Left lung (tissue), 10 donors: ENCODE results near the gene ZHX3. TPM values are rescaled to one million over a fixed set of nuclear protein-coding genes. Genes with fewer than 3 reads are reported as not detected.

ENCODE experiments used
- ATAC-seq: fragments of 200-7000 bp; cut with Tn5 transposase; one replicate; pipeline ENCODE4 v1.9.1; 2020; ENCODE audit warnings: moderate library complexity
- DNase-seq, 4 donors: peaks; one replicate each; pipeline ENCODE4 v3.0.0-alpha.2; 2013 to 2020
- H3K27ac ChIP-seq, 2 donors: fragments of 200-600 bp; sonication (generic) in 1 of 2; one replicate each; pipeline versions ENCODE4 v1.5.0 to v1.8.0; 2020 to 2021
- H3K27me3 ChIP-seq, 2 donors: fragments of 200-600 bp; sonication (generic) in 1 of 2; one replicate each; pipeline versions ENCODE4 v1.5.0 to v1.8.0; 2020 to 2021
- H3K36me3 ChIP-seq, 2 donors: fragments of 200-600 bp; sonication (generic) in 1 of 2; one replicate each; pipeline versions ENCODE4 v1.5.0 to v1.8.0; 2020 to 2021
- H3K4me1 ChIP-seq, 2 donors: fragments of 200-600 bp; one replicate each; pipeline ENCODE4 v1.8.0; 2021
- H3K4me3 ChIP-seq, 2 donors: fragments of 200-600 bp; sonication (generic) in 1 of 2; one replicate each; pipeline versions ENCODE4 v1.5.0 to v1.8.0; 2020 to 2021; ENCODE audit warnings: mild to moderate bottlenecking in 1 of 2
- H3K9me3 ChIP-seq, 2 donors: fragments of 200-600 bp; sonication (generic) in 1 of 2; one replicate each; pipeline versions ENCODE4 v1.5.0 to v1.8.0; 2020 to 2021
- intact Hi-C, 2 donors: fragments of 100-400 bp; cut with DNase I; formaldehyde crosslinking; loops; one replicate each; pipeline versions ENCODE4 v1.11.2 to v1.14.2; 2022
- polyA plus RNA-seq, 6 donors: library from polyadenylated mRNA; unstranded; fragments of 120-200 nt; gene quantifications; one replicate each; pipeline ENCODE4 v1.2.1, GENCODE V29; 2013; ENCODE audit not compliant: insufficient read length in 6 of 6
- total RNA-seq, 2 donors: library from RNA; stranded (reverse); fragmentation: NEBNext Ultra II Directional; extraction: Animal tissue kit (Norgen Biotek cat#: 25700); gene quantifications; one replicate each; pipeline ENCODE4 v1.2.1, GENCODE V29; 2021
- TF ChIP-seq, protein P1 (sequence below), 2 donors: fragments of 200-600 bp; sonication (generic) in 1 of 2; IDR thresholded peaks; one replicate each; pipeline versions ENCODE4 v1.5.0 to v1.8.0; 2021; ENCODE audit warnings: antibody characterized with exemption in 2 of 2
- donor health status: DM: no; HTN: yes; CAD: no.
- donor health status: DM: no; HTN: no; CAD: no.

Gene ZHX3
- total and polyA plus RNA-seq, 8 donors: 8.1 to 47.9 (median 11.2) TPM

DNA sequence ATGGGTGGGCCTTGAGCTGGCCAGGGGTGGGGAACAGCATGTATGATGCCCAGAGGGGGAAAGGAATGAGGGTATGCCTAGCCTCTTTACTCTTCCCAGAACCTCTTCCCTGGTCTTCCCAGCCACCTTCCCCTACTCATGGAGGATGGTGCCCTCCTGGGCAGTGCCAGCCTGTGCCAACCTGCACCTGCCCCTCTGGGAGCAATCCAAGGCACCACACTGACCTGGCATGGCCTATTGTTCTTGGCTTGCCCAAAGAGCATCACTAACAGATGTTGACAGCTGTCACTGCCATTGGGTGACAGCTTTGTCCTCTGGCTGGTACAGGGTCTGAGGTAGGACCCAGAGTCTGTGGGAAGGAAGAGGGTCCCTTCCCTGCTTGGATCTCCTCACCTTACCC lies 36.0 kb upstream of the ZHX3 start:
- DNase-seq (no peak), ATAC-seq (no peak)
- Histone ChIP-seq H3K36me3 (peaks cover 0 to 27% of the 10 kb centered on the region in 2 donors), H3K4me3 (no peak overlapping the region), H3K27ac (no peak overlapping the region), H3K9me3 (no peaks in the 10 kb centered on the region), H3K27me3 (no peaks in the 10 kb centered on the region), H3K4me1 (no peaks in the 10 kb centered on the region)
- TF ChIP-seq, protein P1, sequence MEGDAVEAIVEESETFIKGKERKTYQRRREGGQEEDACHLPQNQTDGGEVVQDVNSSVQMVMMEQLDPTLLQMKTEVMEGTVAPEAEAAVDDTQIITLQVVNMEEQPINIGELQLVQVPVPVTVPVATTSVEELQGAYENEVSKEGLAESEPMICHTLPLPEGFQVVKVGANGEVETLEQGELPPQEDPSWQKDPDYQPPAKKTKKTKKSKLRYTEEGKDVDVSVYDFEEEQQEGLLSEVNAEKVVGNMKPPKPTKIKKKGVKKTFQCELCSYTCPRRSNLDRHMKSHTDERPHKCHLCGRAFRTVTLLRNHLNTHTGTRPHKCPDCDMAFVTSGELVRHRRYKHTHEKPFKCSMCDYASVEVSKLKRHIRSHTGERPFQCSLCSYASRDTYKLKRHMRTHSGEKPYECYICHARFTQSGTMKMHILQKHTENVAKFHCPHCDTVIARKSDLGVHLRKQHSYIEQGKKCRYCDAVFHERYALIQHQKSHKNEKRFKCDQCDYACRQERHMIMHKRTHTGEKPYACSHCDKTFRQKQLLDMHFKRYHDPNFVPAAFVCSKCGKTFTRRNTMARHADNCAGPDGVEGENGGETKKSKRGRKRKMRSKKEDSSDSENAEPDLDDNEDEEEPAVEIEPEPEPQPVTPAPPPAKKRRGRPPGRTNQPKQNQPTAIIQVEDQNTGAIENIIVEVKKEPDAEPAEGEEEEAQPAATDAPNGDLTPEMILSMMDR (IDR thresholded peaks at IDR 0.05): no peak
- intact Hi-C loops: no loop called here

DNA sequence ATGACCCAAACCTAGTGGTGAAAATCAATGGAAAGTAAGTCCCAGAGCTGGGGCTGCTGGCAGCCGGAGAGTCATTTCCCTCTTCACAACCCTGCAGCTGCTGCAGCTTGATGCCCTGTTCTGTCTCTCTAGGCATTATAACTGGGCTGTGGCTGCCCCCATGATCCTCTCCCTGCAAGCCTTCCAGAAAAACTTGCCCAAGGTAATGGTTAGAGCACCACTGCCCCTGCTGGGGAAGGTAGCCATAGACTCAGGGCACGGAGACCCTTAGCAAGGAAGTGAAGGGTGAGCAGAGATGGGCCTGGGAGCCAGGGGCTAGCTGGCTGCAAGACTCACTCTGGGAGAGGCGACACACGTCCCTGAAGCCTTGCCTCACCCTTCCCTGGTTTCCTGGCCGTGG lies 35.1 kb upstream of the ZHX3 start:
- Histone ChIP-seq H3K4me1 (no peaks in the 10 kb centered on the region), H3K4me3 (no peak overlapping the region), H3K27ac (no peak overlapping the region), H3K36me3 (peaks cover 0 to 24% of the 10 kb centered on the region in 2 donors), H3K27me3 (no peaks in the 10 kb centered on the region), H3K9me3 (no peaks in the 10 kb centered on the region)
- intact Hi-C loops: no loop called here
- no peak for DNase-seq
- TF ChIP-seq, protein P1 (IDR thresholded peaks at IDR 0.05): no peak
- no peak for ATAC-seq

DNA sequence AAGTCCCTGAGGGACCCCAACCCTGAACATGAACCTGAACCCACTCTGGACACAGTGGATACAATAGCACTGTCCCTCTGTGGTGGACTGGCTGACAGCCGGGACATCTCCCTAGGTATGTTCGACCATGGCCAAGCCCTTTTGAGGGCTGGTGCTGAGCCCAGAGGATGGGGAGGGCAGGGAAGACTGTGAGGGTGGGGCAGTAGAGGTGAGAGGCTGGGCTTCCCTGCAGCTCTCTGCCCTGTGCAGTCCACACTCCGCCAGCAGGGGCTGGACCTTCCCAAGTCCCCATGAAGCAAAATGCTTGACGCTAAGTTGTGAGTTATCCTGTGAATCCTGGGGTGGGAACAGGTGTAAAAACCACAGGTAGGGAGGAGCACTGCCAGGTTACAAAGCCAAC lies 34.6 kb upstream of the ZHX3 start:
- no peak for DNase-seq
- Histone ChIP-seq H3K4me1 (no peaks in the 10 kb centered on the region), H3K36me3 (peaks cover 0 to 21% of the 10 kb centered on the region in 2 donors), H3K9me3 (no peaks in the 10 kb centered on the region), H3K27ac (no peak overlapping the region), H3K27me3 (no peaks in the 10 kb centered on the region), H3K4me3 (no peak overlapping the region)
- no peak for ATAC-seq
- TF ChIP-seq, protein P1 (IDR thresholded peaks at IDR 0.05): no peak
- intact Hi-C loops: no loop called here

DNA sequence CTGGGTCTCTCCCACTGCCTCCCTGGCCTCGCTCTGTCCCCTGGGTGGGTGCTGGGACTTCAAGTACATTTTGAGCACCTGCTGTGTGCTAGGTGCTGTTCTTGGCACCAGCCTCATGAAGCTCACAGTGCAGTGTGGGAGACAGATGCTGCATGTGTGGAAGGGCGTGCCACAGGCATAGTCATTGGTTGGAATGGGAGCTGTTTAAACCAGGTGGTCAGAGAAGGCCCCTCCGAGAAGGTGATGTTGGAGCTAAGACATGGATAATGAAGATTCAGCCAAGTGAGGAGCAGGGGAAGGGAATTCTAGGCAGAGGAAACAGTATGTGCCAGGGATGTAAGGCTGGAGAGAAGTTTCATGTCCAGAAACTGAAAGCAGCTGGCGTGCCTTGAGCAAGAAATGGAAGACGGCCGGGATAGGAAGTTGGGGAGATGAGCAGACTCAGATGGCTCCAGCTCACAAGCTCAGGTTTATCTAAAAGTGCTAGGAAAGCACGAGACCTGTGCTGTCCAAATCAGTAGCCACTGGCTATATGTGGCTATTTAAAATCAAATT lies 33.0 kb upstream of the ZHX3 start:
- H3K9me3 ChIP-seq: no peaks in the 10 kb centered on the region
- intact Hi-C loops: no loop called here
- TF ChIP-seq, protein P1 (IDR thresholded peaks at IDR 0.05): no peak
- H3K27me3 ChIP-seq: no peaks in the 10 kb centered on the region
- H3K36me3 ChIP-seq: peaks cover 0 to 21% of the 10 kb centered on the region in 2 donors
- DNase-seq (no peak), ATAC-seq (no peak)
- no peaks in the 10 kb centered on the region for H3K4me1 ChIP-seq
- H3K4me3 ChIP-seq: no peak overlapping the region
- H3K27ac ChIP-seq: no peak overlapping the region

- intact Hi-C loops: no loop called here
- Histone ChIP-seq H3K4me1 (no peaks in the 10 kb centered on the region), H3K36me3 (peaks cover 0 to 21% of the 10 kb centered on the region in 2 donors), H3K9me3 (no peaks in the 10 kb centered on the region), H3K27ac (no peak overlapping the region), H3K4me3 (no peak overlapping the region), H3K27me3 (no peaks in the 10 kb centered on the region)
- no peak for DNase-seq
- TF ChIP-seq, protein P1 (IDR thresholded peaks at IDR 0.05): no peak
- no peak for ATAC-seq
Measured at GRCh38 chr20:41349943-41350342, 32.4 kb upstream of the ZHX3 start.
